GM11168 (cell line): ENCODE results near the gene DLEU7.

Experiments
- in situ Hi-C: fragments of 300-500 bp; cut with MboI; formaldehyde crosslinking; loops from one replicate; pipeline ENCODE4 v1.12.0; 2022; ENCODE audit warnings: low sequenced_read_pairs; ENCODE audit not compliant: unreplicated experiment

Gene DLEU7

DNA sequence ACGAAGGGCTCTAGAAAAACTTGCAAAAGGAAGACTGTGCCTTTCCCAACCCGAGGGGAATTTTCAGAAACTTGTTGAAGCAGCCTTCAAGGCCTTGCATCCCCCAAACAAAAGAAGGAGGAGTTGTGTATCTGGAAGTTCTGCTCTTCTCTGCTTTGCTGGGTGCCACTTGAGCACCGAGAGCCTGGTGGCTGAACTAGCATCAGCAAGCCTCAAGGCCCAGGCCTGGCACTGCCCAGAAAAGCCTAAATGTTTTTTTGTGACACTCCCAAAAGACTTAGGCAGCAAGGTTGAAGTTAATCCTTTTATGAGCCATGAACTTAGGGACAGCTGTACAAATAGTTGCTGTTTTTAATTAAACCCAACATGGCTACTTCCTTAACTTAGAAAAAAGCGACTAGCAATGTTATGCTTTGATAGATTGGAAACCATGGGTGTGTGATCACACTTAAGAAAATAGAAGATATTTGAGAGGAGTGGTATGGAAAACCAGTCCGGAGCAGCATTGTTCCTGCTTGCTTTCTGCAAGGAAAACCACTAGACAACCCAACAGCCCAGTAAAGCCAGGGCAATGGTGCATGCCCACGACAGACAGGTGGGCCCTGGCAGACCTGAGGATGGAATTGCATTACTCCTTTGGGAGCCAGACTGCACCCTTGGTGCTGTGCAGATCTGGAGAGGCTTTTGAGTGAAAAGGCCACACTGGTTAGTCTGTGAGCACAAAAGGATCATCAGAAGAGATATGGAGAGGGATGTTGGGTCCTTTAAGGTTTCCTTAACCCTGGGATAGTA is 788 bp upstream of the DLEU7 start:
- in situ Hi-C loops, result no loop called here

DNA sequence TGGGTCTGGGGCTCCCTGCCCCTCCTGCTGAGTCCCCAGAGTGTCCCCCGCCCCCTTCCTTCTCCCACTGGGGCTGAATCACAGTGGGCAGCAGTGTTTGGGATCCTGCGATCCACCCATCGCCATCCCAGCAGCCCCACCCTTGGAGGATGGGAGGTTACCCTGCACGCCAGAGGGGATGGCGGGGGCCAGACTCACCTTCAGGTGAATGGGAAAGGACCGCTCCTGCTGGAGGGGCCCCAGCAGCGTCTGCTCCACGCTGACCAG is 569 bp downstream of the DLEU7 start:
- in situ Hi-C loops, result no loop called here

DNA sequence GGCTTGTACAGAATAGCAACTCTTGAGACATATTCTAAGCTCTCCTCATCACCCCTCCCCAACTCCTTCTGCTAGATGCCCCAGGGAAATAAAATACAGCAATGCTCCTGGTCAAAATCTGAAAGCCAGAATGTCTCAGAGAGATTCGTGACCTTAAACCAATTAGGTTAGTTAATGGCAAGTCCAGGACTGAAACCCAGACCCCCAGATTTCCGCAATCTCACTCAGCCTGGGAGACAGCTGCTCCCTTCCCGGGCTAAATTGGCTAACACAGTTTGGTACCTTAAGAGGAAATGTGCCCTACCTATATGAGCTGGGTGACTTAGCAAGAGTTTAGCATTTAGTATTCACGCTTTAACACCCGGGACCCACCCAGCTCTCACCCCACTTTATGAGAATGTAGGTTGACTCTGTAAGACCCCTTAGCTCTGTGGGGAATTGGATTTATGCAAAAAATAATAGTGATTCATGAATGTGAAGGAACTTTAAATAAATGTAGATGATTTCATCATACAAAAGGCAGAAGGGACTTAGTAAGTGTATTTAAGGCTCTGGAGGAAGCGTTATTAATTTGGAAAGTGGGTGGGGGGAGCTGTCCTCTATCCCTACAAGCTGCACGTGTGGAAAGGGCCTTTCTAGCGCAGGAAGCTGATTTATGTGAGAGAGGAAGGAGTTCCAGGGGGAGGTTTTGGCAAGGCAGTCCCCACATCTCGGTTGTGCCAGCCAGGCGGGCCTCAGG is 1.1 kb downstream of the DLEU7 start:
- in situ Hi-C loops, result no loop called here

DNA sequence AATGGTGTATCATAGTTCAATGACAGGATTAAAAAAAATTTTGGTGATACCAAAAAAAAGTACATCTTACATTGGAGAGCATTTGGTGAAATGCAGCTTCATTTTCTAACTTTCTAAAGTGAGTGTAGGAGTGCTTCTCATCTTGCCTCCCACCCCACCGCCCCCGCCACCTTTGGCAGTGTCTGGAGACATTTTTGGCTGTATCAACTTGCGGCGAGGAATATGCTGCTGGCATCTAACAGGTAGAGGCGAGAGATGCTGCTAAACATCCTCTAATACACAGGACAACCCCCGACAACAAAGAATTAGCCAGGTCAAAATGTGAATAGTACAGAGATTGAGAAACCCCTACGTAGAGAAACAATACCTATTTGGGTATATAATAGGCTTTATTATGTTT is 1.7 kb downstream of the DLEU7 start:
- in situ Hi-C loops, result no loop called here

DNA sequence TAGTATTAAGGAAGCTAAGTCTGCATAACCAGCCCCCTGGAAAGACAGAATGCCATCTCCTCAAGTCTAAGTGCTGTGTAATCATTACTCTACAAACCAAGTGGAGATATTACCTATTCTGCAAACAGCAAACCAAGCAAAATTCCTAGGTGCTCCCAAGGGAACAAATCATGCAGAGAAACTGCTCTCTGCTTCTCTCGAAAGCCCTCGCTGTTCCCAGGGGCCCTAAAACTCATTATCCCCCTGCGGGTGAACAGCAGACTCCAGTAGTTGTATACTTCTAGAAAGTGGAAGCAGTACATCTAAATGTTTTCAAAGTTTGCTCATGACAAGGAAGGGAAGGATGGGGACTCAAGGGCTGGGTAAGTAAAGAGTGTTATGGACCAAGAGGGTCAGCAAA is 3.2 kb downstream of the DLEU7 start:
- in situ Hi-C loops, result no loop called here

DNA sequence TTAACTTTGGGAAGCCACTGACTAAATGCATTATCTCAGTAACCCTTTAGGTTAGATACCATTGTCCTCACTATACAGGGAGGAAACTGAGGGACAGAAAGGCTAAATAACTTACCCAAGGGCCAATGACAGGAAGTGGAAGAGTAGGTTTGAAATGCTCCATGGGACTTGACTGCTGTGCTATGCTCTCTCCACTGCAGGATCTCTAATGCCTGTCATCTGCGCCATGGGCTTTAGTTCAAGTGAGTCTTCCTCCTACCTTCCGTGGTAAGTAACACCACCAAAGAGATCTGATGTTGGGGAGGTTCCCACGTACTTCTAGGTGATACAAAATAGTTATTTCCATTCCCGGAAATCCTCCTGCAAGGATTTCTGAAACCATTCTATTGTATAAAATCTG is 3.7 kb downstream of the DLEU7 start:
- in situ Hi-C loops, result no loop called here

DNA sequence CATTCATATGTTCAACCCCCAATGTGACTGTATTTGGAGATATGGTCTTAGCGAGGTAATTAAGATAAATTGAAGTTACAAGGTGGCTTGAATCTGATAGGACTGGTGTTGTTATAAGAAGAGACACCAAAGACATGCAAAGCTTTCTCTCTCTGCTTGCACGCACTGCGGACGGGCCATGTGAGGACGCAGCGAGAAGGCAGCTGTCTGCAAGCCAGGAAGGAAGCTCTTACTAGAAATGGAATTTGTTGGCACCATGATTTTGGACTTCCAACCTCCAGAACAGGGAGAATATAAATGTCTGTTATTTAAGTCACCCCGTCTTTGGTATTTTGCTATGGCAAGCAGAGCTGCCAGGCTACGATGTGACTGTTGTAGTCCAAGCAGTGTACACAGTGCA is 4.8 kb downstream of the DLEU7 start:
- in situ Hi-C loops, result no loop called here

DNA sequence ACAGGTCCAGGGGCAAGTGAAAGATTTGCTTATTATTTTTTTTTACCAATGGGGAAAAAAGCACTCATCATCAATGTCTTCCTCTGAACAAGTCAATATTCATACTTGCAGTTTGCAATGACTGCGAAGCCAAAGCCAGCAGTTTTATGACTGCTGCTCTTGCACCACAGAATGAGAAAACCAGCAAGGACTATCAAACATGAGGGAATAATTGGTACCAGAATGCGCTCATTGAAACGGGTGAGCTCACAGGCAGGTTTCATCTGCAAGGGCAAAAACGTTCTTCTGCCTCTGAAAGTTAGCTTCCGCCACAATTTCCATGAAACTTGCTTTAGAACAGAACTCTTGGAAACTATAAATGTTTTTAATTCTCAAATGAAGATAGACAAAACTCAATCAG is 5.5 kb downstream of the DLEU7 start:
- in situ Hi-C loops, result no loop called here

DNA sequence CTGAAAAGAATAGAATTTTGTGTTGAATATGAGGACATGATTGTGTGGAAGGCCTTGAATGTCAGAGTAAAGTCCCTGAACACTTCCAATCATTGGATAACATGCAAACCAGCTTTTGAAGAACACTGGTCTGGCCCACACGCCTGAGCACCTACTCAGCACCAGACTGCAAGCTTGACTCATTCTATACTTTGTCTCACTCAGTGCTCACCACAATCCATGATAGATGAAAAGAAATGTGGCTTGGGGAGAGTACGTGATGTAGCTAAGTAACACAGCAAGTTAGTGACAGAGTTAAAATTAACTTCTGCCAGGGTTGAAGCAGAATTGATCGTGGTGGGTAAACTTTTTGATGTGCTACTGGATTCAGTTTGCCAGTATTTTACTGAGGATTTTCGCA is 12.0 kb downstream of the DLEU7 start:
- in situ Hi-C loops, result no loop called here

DNA sequence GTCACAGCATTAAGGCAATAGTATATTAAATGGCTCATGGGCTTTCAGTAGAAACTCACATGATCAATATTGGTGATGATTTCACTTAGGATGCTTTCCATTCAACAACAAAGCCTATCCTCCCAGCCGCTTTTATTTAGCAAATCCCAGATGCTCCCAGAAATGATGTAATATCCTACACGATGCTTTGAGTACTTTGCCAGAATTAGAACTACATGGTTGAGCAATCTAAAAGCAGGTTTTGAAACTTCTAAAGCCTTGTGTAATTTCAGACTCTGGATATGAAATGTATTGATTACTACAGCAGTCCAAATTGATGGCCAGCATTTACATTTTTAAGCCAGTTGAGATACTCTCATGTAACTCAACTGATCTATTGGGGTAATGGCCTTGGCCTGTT is 13.6 kb downstream of the DLEU7 start:
- in situ Hi-C loops, result no loop called here

DNA sequence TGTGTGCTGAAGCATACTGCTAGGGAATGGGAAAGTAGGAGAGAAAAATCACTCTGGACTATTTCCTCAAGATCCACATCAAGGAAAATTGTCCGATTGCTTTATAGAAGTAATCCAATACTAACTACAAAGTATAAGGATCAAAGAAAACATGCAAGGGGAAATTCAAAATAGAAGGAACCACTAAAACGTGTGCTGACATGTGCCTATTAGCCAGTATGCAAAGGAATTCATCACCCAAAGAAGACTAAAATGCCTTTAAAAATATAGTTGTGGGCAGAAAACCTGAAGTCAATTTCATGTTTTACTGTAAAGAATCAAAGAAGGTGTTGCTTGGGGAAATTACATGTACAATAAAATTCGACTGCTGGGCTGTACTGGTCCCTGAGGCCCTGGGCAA is 14.3 kb downstream of the DLEU7 start:
- in situ Hi-C loops, result no loop called here

DNA sequence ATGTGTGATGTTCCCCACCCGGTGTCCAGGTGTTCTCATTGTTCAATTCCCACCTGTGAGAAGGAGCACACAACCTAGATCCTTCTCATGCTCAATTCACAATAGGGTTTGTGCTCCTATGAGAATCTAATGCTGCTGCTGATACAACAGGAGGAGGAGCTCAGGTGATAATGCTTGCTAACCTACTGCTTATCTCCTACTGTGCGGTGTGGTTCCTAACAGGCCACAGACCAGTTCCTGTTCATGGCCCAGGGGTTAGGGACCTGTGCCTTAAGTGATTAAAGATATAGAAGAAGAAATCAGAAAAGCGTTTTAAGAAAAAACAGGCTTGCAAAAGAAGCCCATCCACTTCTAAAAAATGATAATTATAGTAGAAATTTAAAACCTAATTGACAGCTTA is 17.5 kb downstream of the DLEU7 start:
- in situ Hi-C loops, result no loop called here

DNA sequence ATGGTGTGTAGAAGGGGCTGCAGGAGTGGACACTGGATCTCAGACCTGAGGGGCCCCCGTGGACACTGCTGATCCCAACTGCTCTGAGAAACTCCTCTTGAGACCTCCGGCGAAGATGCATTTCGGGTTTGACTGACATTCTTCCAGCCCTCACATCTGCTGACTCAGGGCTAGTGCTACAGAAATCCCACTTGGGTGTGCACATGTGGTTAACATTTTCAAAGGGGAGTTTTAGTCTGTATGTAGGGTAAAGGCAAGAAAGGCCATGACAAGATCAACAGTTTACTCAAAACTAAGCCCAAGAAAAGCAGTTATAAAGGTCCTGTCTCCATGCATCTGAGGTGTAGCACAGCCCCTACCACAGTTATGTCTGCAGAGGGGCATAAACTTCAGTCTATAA is 31.2 kb downstream of the DLEU7 start:
- in situ Hi-C loops, result loop anchor here (25.0 kb wide), 1 partner anchor 250 kb away; no protein-coding TSS in a partner anchor

DNA sequence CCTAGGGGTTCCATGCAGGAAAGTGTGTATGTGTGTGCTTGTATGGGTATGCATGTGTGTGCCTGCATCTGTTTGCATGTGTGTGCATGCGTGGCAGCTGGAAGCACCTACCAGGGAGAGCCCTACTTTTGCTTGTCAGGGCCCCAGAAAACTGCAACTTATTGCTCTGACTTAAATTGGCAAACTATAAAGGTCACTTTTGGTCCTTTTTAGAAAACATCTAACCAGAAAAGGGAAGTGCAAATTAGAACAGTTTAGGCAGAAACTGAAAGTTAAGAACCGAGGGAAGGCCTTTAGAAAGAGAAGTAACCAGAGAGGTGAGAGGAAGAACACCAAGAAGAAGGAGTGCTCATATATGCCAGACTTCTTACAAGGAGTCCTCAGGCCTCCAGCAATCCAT is 32.5 kb downstream of the DLEU7 start:
- in situ Hi-C loops, result loop anchor here (25.0 kb wide), 1 partner anchor 251 kb away; no protein-coding TSS in a partner anchor

DNA sequence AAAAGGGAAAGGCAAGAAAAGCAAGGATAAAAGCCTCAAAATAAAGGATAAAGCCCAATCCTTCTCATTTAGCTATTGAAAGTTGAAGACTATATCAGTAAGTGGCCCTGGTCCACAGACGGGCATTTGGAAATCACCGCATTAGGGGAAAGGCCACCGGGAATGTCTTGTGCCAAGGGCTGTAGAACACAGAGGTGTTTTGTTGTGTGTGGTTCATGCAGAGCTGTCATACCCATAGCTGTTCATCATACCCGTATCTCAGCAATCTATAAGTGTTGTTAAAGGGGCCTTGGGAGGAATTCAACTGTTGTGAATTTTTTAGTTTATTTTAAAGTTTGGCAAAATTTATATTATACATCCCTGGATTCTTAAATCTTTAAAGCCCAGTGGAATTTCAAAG is 33.0 kb downstream of the DLEU7 start:
- in situ Hi-C loops, result loop anchor here (25.0 kb wide), 1 partner anchor 252 kb away; no protein-coding TSS in a partner anchor

DNA sequence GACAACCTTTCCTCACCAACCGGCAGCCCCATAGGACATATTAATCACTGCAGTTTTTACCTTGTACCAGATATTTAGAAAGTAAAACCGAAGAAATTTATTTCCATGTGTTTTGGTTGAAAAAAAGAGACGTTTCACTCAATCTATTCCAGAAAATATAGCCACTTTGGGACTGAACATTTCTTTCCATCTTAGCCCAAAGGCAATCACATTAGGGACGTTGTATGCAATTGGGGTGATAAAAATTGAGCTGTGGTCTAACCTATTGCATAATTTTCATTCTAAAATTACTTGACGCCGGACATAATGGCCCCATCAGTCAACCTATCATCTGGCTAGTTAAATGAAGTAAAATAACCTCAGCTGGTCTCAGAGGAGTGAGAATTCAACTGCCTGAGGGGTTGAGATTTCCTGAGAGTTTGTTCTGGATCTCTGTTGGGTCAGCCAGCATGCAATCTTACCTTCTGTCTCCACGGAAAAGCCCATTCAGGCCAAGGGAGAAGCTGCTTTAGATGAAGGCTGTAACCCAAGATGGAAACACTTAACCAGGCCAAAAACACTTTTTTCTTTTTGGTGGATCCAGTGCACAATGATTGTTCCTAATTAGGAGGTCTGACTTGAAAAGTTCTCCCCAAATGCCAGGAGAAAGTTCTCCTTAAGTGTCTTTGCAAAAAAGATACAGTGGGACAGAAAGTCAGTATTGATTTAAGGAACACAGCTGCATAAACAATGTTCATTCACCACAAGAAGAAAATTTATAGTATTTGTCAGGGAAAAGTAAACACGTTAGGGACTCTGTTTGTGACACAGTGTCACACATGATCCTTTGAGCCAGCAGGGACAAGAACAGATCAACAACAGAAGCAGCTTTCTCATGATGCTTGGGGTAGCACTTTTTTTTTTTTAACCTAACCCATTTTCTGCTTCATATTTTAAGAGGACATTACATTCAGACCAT is 34.1 kb downstream of the DLEU7 start:
- in situ Hi-C loops, result loop anchor here (10.0 to 25.0 kb wide), 2 partner anchors 253 to 835 kb away; no protein-coding TSS in a partner anchor

DNA sequence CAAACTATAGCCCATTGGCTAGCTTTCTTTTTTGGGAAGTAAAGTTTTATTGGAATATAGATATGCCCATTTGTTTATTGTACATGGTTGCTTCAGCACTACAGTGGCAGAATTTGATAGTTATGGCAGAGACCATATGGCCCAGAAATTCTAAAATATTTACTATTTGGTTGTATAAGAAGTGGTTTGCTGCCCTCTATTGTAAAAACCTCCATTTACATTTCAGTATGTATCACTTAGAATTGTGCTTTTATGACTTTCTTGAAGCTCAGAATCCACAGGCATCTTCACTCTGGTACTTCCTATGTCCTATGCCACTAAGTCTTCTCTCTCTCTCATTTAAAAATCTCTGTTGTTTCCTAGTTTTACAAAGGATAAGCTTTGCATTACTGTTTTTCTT is 37.7 kb downstream of the DLEU7 start:
- in situ Hi-C loops, result loop anchor here (10.0 to 25.0 kb wide), 2 partner anchors 256 to 831 kb away; no protein-coding TSS in a partner anchor

DNA sequence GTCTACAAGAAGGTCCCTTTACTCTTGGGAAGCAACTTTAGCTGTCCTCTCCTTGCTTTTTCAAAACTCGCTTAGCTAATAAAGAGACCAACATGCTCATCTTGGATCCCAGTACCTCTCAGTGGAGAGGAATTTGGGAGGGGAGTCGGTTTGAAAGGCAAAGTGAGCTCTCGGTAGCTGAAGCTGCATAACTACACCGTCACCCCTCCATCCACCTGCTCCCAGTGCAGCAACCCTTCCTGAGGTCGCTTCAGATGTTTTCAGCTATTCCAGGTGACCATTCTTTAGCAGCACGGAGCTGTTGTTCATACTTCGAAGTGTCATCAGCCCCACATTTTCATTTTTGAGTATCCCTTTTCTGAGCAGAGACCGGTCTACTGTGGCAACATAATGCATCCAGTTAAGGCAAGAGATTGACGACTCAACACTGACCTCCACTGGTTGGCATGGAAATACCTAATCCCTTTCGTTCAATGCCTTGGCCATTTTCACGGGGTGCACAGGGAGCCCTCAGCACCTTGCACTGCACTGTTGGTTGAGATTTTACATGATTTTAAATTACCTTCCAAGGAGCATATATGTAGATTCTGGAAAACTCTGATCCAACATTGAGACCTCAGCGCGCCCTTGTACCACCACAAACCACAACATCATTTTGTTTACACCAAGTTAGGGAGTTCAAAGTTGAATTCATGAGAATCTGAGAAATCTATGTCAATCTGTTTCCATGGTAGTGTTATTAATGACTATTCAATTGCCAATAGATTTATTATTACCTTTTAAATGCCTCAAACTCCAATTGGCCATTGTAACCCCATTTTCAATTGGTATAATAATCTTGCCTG is 42.2 kb downstream of the DLEU7 start:
- in situ Hi-C loops, result loop anchor here (5.0 to 25.0 kb wide), 3 partner anchors 111 to 827 kb away; no protein-coding TSS in a partner anchor

DNA sequence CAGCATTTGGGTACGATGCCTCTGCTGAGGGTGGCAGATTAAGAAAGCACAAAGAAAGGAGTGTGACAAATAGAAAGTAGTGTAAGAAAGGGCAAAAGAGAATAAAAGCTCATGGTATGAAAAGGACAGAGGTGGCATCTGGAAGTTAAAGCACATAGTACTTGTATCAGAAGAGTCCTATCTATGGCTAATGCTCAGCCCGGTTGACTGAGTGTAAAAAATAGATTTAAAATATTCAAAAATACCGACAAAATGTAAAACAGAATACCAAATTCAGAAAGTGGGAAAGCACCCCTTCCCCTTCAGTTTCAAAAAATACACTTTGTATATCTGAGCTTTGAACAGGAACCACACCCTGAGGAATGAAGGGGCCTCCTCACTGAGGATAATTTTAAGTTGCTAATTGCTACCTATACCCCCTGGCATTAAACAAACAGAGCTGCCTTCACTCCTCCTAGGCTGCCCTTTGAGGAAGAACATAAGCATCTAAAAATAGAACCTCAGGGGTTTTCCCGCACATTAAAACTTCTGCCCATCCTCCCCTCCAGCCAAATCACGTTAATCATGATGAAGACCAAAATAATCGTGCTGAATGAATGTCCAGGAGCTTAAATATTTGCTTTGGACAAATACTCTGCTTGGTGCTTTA is 43.3 kb downstream of the DLEU7 start:
- in situ Hi-C loops, result loop anchor here (5.0 to 25.0 kb wide), 3 partner anchors 112 to 825 kb away; no protein-coding TSS in a partner anchor
